A549 (cell line): ENCODE measurements around the gene ELAVL1.

Experiments
- BHLHE40 ChIP-seq: IDR thresholded peaks from 2 replicates; pipeline ENCODE4 v1.6.1; 2012; ENCODE audit warnings: low read depth, low read length, inconsistent platforms
- CHD2 ChIP-seq: fragments of 150-350 bp; IDR thresholded peaks from 2 replicates; pipeline ENCODE4 v1.6.1; 2014; ENCODE audit warnings: low read length; ENCODE audit not compliant: partially characterized antibody
- CTCF ChIP-seq: fragments of >200 bp; sonication (Bioruptor Twin); formaldehyde crosslinking; IDR thresholded peaks from 3 replicates; pipeline ENCODE4 v1.5.1; 2016
- ESRRA ChIP-seq: fragments of 150-350 bp; IDR thresholded peaks from 2 replicates; pipeline ENCODE4 v1.6.1; 2014; ENCODE audit warnings: mild to moderate bottlenecking, low read length, borderline replicate concordance
- HDAC2 ChIP-seq: fragments of 200-600 bp; sonication (generic); IDR thresholded peaks from 2 replicates; pipeline ENCODE4 v1.6.1; 2016
- MAX ChIP-seq: IDR thresholded peaks from 2 replicates; pipeline ENCODE4 v1.6.1; 2012
- PBX3 ChIP-seq: IDR thresholded peaks from 2 replicates; pipeline ENCODE4 v1.6.1; 2012
- RAD21 ChIP-seq, 2 experiments: fragments of >200 bp in 1 of 2; sonication (Bioruptor Twin) in 1 of 2; formaldehyde crosslinking in 1 of 2; IDR thresholded peaks in 1 of 2; conservative IDR thresholded peaks in 1 of 2; 2 replicates in 1 of 2; 3 replicates in 1 of 2; pipeline ENCODE4 v1.6.1; 2012 to 2018; ENCODE audit warnings: inconsistent platforms in 1 of 2
- USF2 ChIP-seq: fragments of 450-650 bp; IDR thresholded peaks from 2 replicates; pipeline ENCODE4 v1.6.1; 2014; ENCODE audit warnings: antibody characterized with exemption

GRCh38 chr19:8000298-8001038 lies 5.0 kb downstream of the ELAVL1 start:
- TF ChIP-seq CTCF (no peak), CHD2 (no peak), USF2 (no peak), RAD21 (conservative IDR thresholded peaks at IDR 0.05 in 1 of 2, IDR thresholded peaks at IDR 0.05 in 1 of 2) (no peak), ESRRA (no peak), MAX (no peak), HDAC2 (no peak), PBX3 (no peak), BHLHE40 (no peak)
